Hepatocyte (in vitro differentiated cells): ENCODE results near the gene WIZ.

Experiments used
- EZH2 ChIP-seq: fragments of 200-600 bp; sonication (generic); IDR thresholded peaks from 2 replicates; pipeline ENCODE4 v1.6.1; 2016; ENCODE audit warnings: antibody characterized with exemption, mild to moderate bottlenecking, borderline replicate concordance
- TF ChIP-seq, protein P1 (sequence below): fragments of 200-600 bp; sonication (generic); IDR thresholded peaks from 2 replicates; pipeline ENCODE4 v1.5.1; 2016; ENCODE audit warnings: antibody characterized with exemption, mild to moderate bottlenecking; ENCODE audit not compliant: poor library complexity

DNA sequence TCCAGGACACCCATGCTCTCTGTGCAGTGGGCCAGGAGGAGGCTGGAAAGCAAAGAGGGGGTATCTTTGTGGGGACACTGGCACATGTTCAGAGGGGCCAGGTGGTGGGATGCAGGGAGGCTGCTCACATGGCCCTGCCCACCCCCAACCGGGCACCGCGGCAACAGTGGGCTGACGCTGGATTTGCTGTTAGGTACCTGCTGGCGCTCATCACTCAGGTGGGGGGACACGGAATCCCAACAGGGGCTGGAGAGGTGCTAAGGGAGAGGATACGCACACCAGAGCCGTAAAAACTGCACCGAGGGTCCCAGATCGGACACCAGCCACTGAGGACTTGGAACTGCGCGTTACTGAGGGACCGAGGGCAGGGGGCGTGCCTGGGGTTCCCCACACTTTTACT is 50.1 kb downstream of the WIZ start:
- TF ChIP-seq, protein P1, sequence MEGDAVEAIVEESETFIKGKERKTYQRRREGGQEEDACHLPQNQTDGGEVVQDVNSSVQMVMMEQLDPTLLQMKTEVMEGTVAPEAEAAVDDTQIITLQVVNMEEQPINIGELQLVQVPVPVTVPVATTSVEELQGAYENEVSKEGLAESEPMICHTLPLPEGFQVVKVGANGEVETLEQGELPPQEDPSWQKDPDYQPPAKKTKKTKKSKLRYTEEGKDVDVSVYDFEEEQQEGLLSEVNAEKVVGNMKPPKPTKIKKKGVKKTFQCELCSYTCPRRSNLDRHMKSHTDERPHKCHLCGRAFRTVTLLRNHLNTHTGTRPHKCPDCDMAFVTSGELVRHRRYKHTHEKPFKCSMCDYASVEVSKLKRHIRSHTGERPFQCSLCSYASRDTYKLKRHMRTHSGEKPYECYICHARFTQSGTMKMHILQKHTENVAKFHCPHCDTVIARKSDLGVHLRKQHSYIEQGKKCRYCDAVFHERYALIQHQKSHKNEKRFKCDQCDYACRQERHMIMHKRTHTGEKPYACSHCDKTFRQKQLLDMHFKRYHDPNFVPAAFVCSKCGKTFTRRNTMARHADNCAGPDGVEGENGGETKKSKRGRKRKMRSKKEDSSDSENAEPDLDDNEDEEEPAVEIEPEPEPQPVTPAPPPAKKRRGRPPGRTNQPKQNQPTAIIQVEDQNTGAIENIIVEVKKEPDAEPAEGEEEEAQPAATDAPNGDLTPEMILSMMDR, result no peak
- no peak for TF ChIP-seq EZH2
